GM12874 (cell line): ENCODE results near the gene BPIFB3.

ENCODE experiments used
- CTCF ChIP-seq: IDR thresholded peaks from 2 replicates; pipeline ENCODE4 v1.5.1; 2011; ENCODE audit warnings: low read depth, mild to moderate bottlenecking, control low read depth, low read length, moderate library complexity; ENCODE audit not compliant: insufficient read depth

Gene BPIFB3

GRCh38 chr20:33014336-33015113 is 39.2 kb upstream of the BPIFB3 start:
- no peak for TF ChIP-seq CTCF

- no peak for TF ChIP-seq CTCF
Measured at GRCh38 chr20:33015114-33015484, 38.6 kb upstream of the BPIFB3 start.

- TF ChIP-seq CTCF = no peak
Measured at GRCh38 chr20:33015700-33016580, 37.8 kb upstream of the BPIFB3 start.

GRCh38 chr20:33016581-33017109 is 37.1 kb upstream of the BPIFB3 start:
- no peak for TF ChIP-seq CTCF

GRCh38 chr20:33017542-33017941 is 36.2 kb upstream of the BPIFB3 start:
- TF ChIP-seq CTCF = no peak

- no peak for TF ChIP-seq CTCF
Measured at GRCh38 chr20:33018169-33018931, 35.4 kb upstream of the BPIFB3 start.
